ENCODE data around the gene SIK3.

The SIK3 gene

DNA sequence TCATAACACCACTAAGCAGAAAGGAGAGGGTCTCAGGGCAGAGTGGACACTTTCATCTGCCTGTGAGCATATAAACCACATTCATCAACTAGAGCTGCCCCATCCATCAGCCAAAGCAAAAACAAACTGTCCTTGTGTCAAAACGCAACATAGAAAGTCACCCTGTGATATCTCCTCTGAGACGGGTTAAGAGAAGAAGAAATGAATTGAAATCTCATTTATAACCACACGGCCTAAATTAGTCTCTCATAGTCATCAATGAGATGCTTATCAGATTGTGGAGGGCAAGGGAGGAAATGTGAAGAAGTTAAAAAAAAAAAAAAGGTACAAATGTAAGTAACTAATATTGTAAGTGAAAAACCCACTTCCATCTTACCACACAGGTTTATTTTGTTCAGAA lies 75.7 kb downstream of the SIK3 start:
- TF ChIP-seq FOXM1 (IDR thresholded peaks at IDR 0.05; ENCODE audit: borderline replicate concordance, low read depth) (no peak), TEAD4 (IDR thresholded peaks at IDR 0.05) (no peak), EGR1 (IDR thresholded peaks at IDR 0.05) (no peak), CEBPB (IDR thresholded peaks at IDR 0.05) (no peak), MAX (IDR thresholded peaks at IDR 0.05) (no peak), EP300 (IDR thresholded peaks at IDR 0.05; ENCODE audit: borderline replicate concordance) (no peak), TAF1 (IDR thresholded peaks at IDR 0.05; ENCODE audit: low read depth) (no peak), RAD21 (IDR thresholded peaks at IDR 0.05; ENCODE audit: low read depth) (no peak), TCF12 (IDR thresholded peaks at IDR 0.05; ENCODE audit: low read depth) (no peak), CREB1 (IDR thresholded peaks at IDR 0.05; ENCODE audit: low read depth) (no peak), NFIC (IDR thresholded peaks at IDR 0.05) (no peak), ZBTB7A (IDR thresholded peaks at IDR 0.05; ENCODE audit: low read depth) (no peak), YY1 (IDR thresholded peaks at IDR 0.05; ENCODE audit: low read depth) (no peak)
- TF ChIP-seq, protein P1, sequence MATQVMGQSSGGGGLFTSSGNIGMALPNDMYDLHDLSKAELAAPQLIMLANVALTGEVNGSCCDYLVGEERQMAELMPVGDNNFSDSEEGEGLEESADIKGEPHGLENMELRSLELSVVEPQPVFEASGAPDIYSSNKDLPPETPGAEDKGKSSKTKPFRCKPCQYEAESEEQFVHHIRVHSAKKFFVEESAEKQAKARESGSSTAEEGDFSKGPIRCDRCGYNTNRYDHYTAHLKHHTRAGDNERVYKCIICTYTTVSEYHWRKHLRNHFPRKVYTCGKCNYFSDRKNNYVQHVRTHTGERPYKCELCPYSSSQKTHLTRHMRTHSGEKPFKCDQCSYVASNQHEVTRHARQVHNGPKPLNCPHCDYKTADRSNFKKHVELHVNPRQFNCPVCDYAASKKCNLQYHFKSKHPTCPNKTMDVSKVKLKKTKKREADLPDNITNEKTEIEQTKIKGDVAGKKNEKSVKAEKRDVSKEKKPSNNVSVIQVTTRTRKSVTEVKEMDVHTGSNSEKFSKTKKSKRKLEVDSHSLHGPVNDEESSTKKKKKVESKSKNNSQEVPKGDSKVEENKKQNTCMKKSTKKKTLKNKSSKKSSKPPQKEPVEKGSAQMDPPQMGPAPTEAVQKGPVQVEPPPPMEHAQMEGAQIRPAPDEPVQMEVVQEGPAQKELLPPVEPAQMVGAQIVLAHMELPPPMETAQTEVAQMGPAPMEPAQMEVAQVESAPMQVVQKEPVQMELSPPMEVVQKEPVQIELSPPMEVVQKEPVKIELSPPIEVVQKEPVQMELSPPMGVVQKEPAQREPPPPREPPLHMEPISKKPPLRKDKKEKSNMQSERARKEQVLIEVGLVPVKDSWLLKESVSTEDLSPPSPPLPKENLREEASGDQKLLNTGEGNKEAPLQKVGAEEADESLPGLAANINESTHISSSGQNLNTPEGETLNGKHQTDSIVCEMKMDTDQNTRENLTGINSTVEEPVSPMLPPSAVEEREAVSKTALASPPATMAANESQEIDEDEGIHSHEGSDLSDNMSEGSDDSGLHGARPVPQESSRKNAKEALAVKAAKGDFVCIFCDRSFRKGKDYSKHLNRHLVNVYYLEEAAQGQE (IDR thresholded peaks at IDR 0.05; ENCODE audit: low read depth) = no peak
- TF ChIP-seq, protein P2, sequence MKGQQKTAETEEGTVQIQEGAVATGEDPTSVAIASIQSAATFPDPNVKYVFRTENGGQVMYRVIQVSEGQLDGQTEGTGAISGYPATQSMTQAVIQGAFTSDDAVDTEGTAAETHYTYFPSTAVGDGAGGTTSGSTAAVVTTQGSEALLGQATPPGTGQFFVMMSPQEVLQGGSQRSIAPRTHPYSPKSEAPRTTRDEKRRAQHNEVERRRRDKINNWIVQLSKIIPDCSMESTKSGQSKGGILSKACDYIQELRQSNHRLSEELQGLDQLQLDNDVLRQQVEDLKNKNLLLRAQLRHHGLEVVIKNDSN (IDR thresholded peaks at IDR 0.05) = no peak

GRCh38 chr11:117020869-117021564 lies 77.2 kb downstream of the SIK3 start:
- TF ChIP-seq EP300 (IDR thresholded peaks at IDR 0.05; ENCODE audit: borderline replicate concordance) (no peak), MAX (IDR thresholded peaks at IDR 0.05) (no peak), CEBPB (IDR thresholded peaks at IDR 0.05) (no peak), ZBTB7A (IDR thresholded peaks at IDR 0.05; ENCODE audit: low read depth) (no peak), TAF1 (IDR thresholded peaks at IDR 0.05; ENCODE audit: low read depth) (no peak), NFIC (IDR thresholded peaks at IDR 0.05) (no peak), RAD21 (IDR thresholded peaks at IDR 0.05; ENCODE audit: low read depth) (no peak), EGR1 (IDR thresholded peaks at IDR 0.05) (no peak), FOXM1 (IDR thresholded peaks at IDR 0.05; ENCODE audit: borderline replicate concordance, low read depth) (no peak)

DNA sequence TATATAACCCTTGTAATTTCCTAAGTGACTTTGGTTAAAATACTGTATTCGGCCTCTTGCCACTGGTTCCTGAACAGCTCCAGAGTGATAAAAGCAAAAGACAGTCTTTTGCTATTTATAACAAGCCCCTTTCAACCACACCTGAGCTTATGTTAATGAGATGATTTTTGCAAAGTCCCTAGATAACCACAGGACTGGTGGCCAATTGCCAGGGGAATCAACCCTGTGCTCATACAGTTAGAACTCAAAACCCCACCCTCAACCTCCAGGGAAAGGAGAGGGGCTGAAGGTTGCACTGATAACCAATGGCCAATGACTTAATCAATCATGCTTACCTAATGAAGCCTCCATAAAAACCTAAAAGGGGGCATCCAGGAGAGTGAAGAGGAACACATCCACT lies 77.9 kb downstream of the SIK3 start:
- TF ChIP-seq ZBTB7A (IDR thresholded peaks at IDR 0.05; ENCODE audit: low read depth) = no peak
- no peak for TF ChIP-seq CEBPB (IDR thresholded peaks at IDR 0.05)

- TF ChIP-seq, protein P1 (IDR thresholded peaks at IDR 0.05; ENCODE audit: low read depth) = no peak
- TF ChIP-seq FOXM1 (IDR thresholded peaks at IDR 0.05; ENCODE audit: borderline replicate concordance, low read depth) (no peak), ZBTB7A (IDR thresholded peaks at IDR 0.05; ENCODE audit: low read depth) (no peak), CEBPB (IDR thresholded peaks at IDR 0.05) (no peak), YY1 (IDR thresholded peaks at IDR 0.05; ENCODE audit: low read depth) (no peak), MAX (IDR thresholded peaks at IDR 0.05) (no peak), TCF12 (IDR thresholded peaks at IDR 0.05; ENCODE audit: low read depth) (no peak), RAD21 (IDR thresholded peaks at IDR 0.05; ENCODE audit: low read depth) (no peak), NFIC (IDR thresholded peaks at IDR 0.05) (no peak), TEAD4 (IDR thresholded peaks at IDR 0.05) (no peak), EP300 (IDR thresholded peaks at IDR 0.05; ENCODE audit: borderline replicate concordance) (no peak), EGR1 (IDR thresholded peaks at IDR 0.05) (no peak), CREB1 (IDR thresholded peaks at IDR 0.05; ENCODE audit: low read depth) (no peak)
- TF ChIP-seq, protein P2 (IDR thresholded peaks at IDR 0.05) = no peak
Measured at GRCh38 chr11:117019871-117020270, 78.4 kb downstream of the SIK3 start.

- TF ChIP-seq EGR1 (IDR thresholded peaks at IDR 0.05) (no peak), CEBPB (IDR thresholded peaks at IDR 0.05) (no peak), EP300 (IDR thresholded peaks at IDR 0.05; ENCODE audit: borderline replicate concordance) (no peak), TAF1 (IDR thresholded peaks at IDR 0.05; ENCODE audit: low read depth) (no peak), ZBTB7A (IDR thresholded peaks at IDR 0.05; ENCODE audit: low read depth) (no peak), NFIC (IDR thresholded peaks at IDR 0.05) (no peak), YY1 (IDR thresholded peaks at IDR 0.05; ENCODE audit: low read depth) (no peak), MAX (IDR thresholded peaks at IDR 0.05) (no peak), TCF12 (IDR thresholded peaks at IDR 0.05; ENCODE audit: low read depth) (no peak), TEAD4 (IDR thresholded peaks at IDR 0.05) (no peak), FOXM1 (IDR thresholded peaks at IDR 0.05; ENCODE audit: borderline replicate concordance, low read depth) (no peak)
- TF ChIP-seq, protein P1 (IDR thresholded peaks at IDR 0.05; ENCODE audit: low read depth) = no peak
- TF ChIP-seq, protein P2 (IDR thresholded peaks at IDR 0.05) = no peak
Measured at GRCh38 chr11:117017456-117017855, 80.8 kb downstream of the SIK3 start.
